Stomach (tissue), 4 donors: ENCODE data around the gene TBPL1.

Experiments
- CTCF ChIP-seq, 7 experiments: fragments of 450-650 bp in 4 of 7; fragments of 200-600 bp in 3 of 7; sonication (generic) in 3 of 7; IDR thresholded peaks; one replicate each; pipeline ENCODE4 v1.5.1; 2016 to 2019; ENCODE audit warnings: antibody characterized with exemption in 7 of 7, control low read depth in 2 of 7, mild to moderate bottlenecking in 1 of 7
- POLR2A ChIP-seq, 4 donors: fragments of 450-650 bp; IDR thresholded peaks; one replicate each; pipeline ENCODE4 v1.6.1; 2016; ENCODE audit warnings: antibody characterized with exemption in 4 of 4, control low read depth in 2 of 4, mild to moderate bottlenecking in 1 of 4, moderate library complexity in 1 of 4

GRCh38 chr6:133906050-133906449 lies 47.0 kb upstream of the TBPL1 start:
- TF ChIP-seq CTCF (IDR thresholded peaks at IDR 0.05): no peak
- TF ChIP-seq POLR2A (IDR thresholded peaks at IDR 0.05): no peak
